Liver (tissue), 9 donors: ENCODE results near the gene IFT25. TPM values are rescaled to one million over a fixed set of nuclear protein-coding genes. Genes with fewer than 3 reads are reported as not detected.
A peak's percentile ranks its signal among the peaks of the same experiment; 100 is the strongest.

Source experiments
- DNase-seq: peaks from one replicate; pipeline ENCODE4 v3.0.0-alpha.2; 2017; ENCODE audit warnings: low spot score
- H3K27ac ChIP-seq, 2 donors: one replicate each; pipeline ENCODE4 v1.7.0; 2013; ENCODE audit warnings: inconsistent platforms in 2 of 2, low read length in 2 of 2, control low read depth in 1 of 2, low read depth in 1 of 2, mild to moderate bottlenecking in 1 of 2
- H3K27me3 ChIP-seq, 4 donors: one replicate each; pipeline versions ENCODE4 v1.6.1 to v1.7.0; 2013; ENCODE audit warnings: low read length in 3 of 4, inconsistent platforms in 1 of 4, mild to moderate bottlenecking in 1 of 4, moderate library complexity in 1 of 4; ENCODE audit not compliant: control insufficient read depth in 4 of 4, insufficient read depth in 4 of 4
- H3K36me3 ChIP-seq, 4 donors: one replicate each; pipeline versions ENCODE4 v1.6.1 to v1.7.0; 2013; ENCODE audit warnings: low read length in 3 of 4, mild to moderate bottlenecking in 3 of 4, low read depth in 1 of 4, moderate library complexity in 1 of 4; ENCODE audit not compliant: control insufficient read depth in 4 of 4, insufficient read depth in 3 of 4
- H3K4me1 ChIP-seq, 4 donors: one replicate each; pipeline versions ENCODE4 v1.6.1 to v1.7.0; 2013; ENCODE audit warnings: low read length in 3 of 4, mild to moderate bottlenecking in 3 of 4, moderate library complexity in 1 of 4; ENCODE audit not compliant: control insufficient read depth in 4 of 4, insufficient read depth in 4 of 4
- H3K4me3 ChIP-seq, 3 donors: one replicate each; pipeline versions ENCODE4 v1.6.1 to v1.7.0; 2013; ENCODE audit warnings: low read length in 3 of 3, control low read depth in 1 of 3, low read depth in 1 of 3, mild to moderate bottlenecking in 1 of 3
- H3K9ac ChIP-seq, 2 donors: one replicate each; pipeline ENCODE4 v1.7.0; 2013; ENCODE audit warnings: low read length in 2 of 2, mild to moderate bottlenecking in 2 of 2, moderate library complexity in 2 of 2, control low read depth in 1 of 2, low read depth in 1 of 2
- H3K9me3 ChIP-seq, 4 donors: one replicate each; pipeline versions ENCODE4 v1.6.1 to v1.7.0; 2013; ENCODE audit warnings: low read length in 3 of 4; ENCODE audit not compliant: control insufficient read depth in 4 of 4
- EGR1 ChIP-seq, 2 donors: IDR thresholded peaks; 2 replicates each; pipeline ENCODE4 v1.6.1; 2016 to 2018; ENCODE audit warnings: antibody characterized with exemption in 2 of 2, low read depth in 2 of 2
- FOXA1 ChIP-seq: IDR thresholded peaks from 2 replicates; pipeline ENCODE4 v1.6.1; 2016; ENCODE audit warnings: antibody characterized with exemption
- FOXA2 ChIP-seq: IDR thresholded peaks from 2 replicates; pipeline ENCODE4 v1.6.1; 2016; ENCODE audit warnings: antibody characterized with exemption
- GABPA ChIP-seq, 2 donors: IDR thresholded peaks in 1 of 2; conservative IDR thresholded peaks in 1 of 2; 2 replicates each; pipeline ENCODE4 v1.6.1; 2016; ENCODE audit warnings: antibody characterized with exemption in 2 of 2, mild to moderate bottlenecking in 1 of 2, moderate library complexity in 1 of 2
- HNF4A ChIP-seq, 2 donors: conservative IDR thresholded peaks; 2 replicates each; pipeline ENCODE4 v1.6.1; 2016; ENCODE audit warnings: antibody characterized with exemption in 2 of 2, mild to moderate bottlenecking in 2 of 2
- HNF4G ChIP-seq: IDR thresholded peaks from 2 replicates; pipeline ENCODE4 v1.6.1; 2016; ENCODE audit warnings: antibody characterized with exemption
- JUND ChIP-seq, 2 donors: IDR thresholded peaks; 2 replicates each; pipeline ENCODE4 v1.6.1; 2016; ENCODE audit warnings: antibody characterized with exemption in 2 of 2
- NR2F2 ChIP-seq: IDR thresholded peaks from 2 replicates; pipeline ENCODE4 v1.6.1; 2016; ENCODE audit warnings: antibody characterized with exemption
- RAD21 ChIP-seq, 2 donors: IDR thresholded peaks; 2 replicates each; pipeline ENCODE4 v1.6.1; 2016; ENCODE audit warnings: antibody characterized with exemption in 2 of 2, mild to moderate bottlenecking in 2 of 2
- RXRA ChIP-seq, 2 donors: IDR thresholded peaks; 2 replicates each; pipeline ENCODE4 v1.6.1; 2017 to 2018; ENCODE audit warnings: antibody characterized with exemption in 2 of 2, mild to moderate bottlenecking in 1 of 2
- SP1 ChIP-seq: IDR thresholded peaks from 2 replicates; pipeline ENCODE4 v1.6.1; 2018; ENCODE audit warnings: antibody characterized with exemption, mild to moderate bottlenecking
- TAF1 ChIP-seq: conservative IDR thresholded peaks from 2 replicates; pipeline ENCODE4 v1.6.1; 2016; ENCODE audit warnings: antibody characterized with exemption, mild to moderate bottlenecking
- YY1 ChIP-seq: IDR thresholded peaks from 2 replicates; pipeline ENCODE4 v1.6.1; 2016; ENCODE audit warnings: antibody characterized with exemption, mild to moderate bottlenecking
- WGBS: extraction: QIAGEN DNeasy Blood & Tissue Kit; methylation state at CpG from one replicate; pipeline ENCODE4 v1.1.7; 2013; 5-methylcytosine and 5-hydroxymethylcytosine counted together
- polyA plus RNA-seq, 2 donors: library from polyadenylated mRNA; stranded (reverse) in 1 of 2; unstranded in 1 of 2; fragments of 200-250 nt in 1 of 2; fragments of >200 nt in 1 of 2; fragmentation: Nextera tagmentation in 1 of 2; extraction: Ambion mirVana in 1 of 2; gene quantifications; one replicate each; pipeline versions ENCODE4 v1.2.1 to v1.2.3, GENCODE V29; 2013 to 2015
- total RNA-seq, 2 donors: library from RNA; depleted of rRNA; stranded (reverse); fragments of >200 nt; gene quantifications; one replicate each; pipeline ENCODE4 v1.2.3, GENCODE V29; 2014
- TF ChIP-seq, protein P1 (sequence below): IDR thresholded peaks from 2 replicates; pipeline ENCODE4 v1.6.1; 2016; ENCODE audit warnings: antibody characterized with exemption
- TF ChIP-seq, protein P2 (sequence below): IDR thresholded peaks from 2 replicates; pipeline ENCODE4 v1.6.1; 2016; ENCODE audit warnings: antibody characterized with exemption
- TF ChIP-seq, protein P3 (sequence below): IDR thresholded peaks from 2 replicates; pipeline ENCODE4 v1.6.1; 2016; ENCODE audit warnings: antibody characterized with exemption, mild to moderate bottlenecking
- TF ChIP-seq, protein P4 (sequence below): fragments of 150-350 bp; IDR thresholded peaks from 2 replicates; pipeline ENCODE4 v1.5.1; 2017; ENCODE audit warnings: improper control_type of control experiment, low read depth, low read length; ENCODE audit not compliant: missing input control
- TF ChIP-seq, protein P5 (sequence below): IDR thresholded peaks from 2 replicates; pipeline ENCODE4 v1.6.1; 2016; ENCODE audit warnings: antibody characterized with exemption
- donor health status: healthy.
- donor health status: healthy.
- donor health status: healthy.
- donor health status: healthy.
- donor health status: healthy.

IFT25 gene
- total and polyA plus RNA-seq, 4 donors = 8.6 to 37.4 (median 15.6) TPM

DNA sequence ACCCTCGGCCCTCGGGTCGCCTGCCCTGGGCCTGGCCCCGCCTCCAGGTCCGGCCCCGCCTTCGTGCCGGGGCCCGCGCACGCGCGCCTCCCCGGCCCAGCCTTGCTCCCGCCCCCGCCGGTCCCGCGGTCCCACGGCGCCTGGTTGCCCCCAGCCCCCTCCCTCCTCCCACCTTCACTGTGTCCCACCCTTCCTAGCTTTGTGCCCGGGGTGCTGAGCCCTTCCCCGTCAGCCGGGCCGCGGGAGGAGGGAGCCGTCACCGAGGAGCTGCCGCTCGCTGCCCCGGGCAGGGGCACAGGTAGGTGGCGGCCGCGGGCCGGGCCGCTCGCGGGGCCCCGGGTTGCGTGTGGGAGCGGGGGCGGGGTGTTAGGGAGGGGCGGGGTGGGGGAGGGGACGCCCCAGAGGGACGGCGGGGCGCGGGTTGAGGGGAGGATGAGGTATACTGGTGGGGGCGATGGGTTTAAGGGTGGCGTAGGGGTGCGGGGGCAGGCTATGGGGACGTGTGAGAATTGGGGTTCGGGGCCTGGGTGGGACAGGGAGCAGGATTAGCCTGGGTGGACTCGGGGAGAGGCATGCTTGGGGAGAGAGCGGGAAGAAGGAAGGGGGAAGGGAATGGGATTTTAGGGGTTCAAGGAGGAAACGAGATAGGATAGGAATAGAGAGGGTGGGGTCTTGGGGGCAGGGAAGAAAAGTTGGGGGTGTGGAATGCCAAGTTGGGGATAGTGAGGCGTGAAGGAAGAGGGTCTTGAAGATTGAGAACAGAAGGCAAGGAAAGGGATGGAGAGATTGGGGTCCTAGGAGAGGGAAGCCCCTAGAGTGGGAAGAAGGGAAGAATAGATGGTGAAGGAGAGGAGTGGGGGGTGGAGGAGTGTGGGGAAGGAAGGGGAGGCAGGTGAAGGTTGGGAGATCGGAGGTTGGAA lies 1.0 kb upstream of the IFT25 start, which contains the start of gene LRRC42:
Gene LRRC42 (plus strand): TSS at position 99 of the 920 bp plus-strand sequence. CDS start 5,650 bp downstream, outside the sequence.
- H3K4me3 ChIP-seq = peak within 1 kb of the TSS; percentile 82 to 98 (median 96)
- peak within 1 kb of the TSS; percentile 35 to 89 for H3K9ac ChIP-seq
- 1% methylated on average over 58 of the region's 58 CpGs for WGBS
- no peaks in the 10 kb centered on the region for H3K9me3 ChIP-seq
- H3K4me1 ChIP-seq = peaks cover 2 to 21% (median 17%) of the 10 kb centered on the region in 4 donors
- TF ChIP-seq, protein P1, sequence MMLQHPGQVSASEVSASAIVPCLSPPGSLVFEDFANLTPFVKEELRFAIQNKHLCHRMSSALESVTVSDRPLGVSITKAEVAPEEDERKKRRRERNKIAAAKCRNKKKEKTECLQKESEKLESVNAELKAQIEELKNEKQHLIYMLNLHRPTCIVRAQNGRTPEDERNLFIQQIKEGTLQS = no peak
- TF ChIP-seq RAD21 (IDR thresholded peaks at IDR 0.05) (no peak), YY1 (no peak), FOXA2 (no peak), SP1 (no peak), TAF1 (no peak), NR2F2 (no peak), HNF4G (no peak), FOXA1 (no peak), HNF4A (conservative IDR thresholded peaks at IDR 0.05) (no peak)
- TF ChIP-seq, protein P2, sequence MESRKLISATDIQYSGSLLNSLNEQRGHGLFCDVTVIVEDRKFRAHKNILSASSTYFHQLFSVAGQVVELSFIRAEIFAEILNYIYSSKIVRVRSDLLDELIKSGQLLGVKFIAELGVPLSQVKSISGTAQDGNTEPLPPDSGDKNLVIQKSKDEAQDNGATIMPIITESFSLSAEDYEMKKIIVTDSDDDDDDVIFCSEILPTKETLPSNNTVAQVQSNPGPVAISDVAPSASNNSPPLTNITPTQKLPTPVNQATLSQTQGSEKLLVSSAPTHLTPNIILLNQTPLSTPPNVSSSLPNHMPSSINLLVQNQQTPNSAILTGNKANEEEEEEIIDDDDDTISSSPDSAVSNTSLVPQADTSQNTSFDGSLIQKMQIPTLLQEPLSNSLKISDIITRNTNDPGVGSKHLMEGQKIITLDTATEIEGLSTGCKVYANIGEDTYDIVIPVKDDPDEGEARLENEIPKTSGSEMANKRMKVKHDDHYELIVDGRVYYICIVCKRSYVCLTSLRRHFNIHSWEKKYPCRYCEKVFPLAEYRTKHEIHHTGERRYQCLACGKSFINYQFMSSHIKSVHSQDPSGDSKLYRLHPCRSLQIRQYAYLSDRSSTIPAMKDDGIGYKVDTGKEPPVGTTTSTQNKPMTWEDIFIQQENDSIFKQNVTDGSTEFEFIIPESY = no peak
- H3K27ac ChIP-seq = peak within 1 kb of the TSS; percentile 90 to 91
- H3K36me3 ChIP-seq = no peaks in the 10 kb centered on the region
- H3K27me3 ChIP-seq = no peaks in the 10 kb centered on the region
- DNase-seq = no peak

DNA sequence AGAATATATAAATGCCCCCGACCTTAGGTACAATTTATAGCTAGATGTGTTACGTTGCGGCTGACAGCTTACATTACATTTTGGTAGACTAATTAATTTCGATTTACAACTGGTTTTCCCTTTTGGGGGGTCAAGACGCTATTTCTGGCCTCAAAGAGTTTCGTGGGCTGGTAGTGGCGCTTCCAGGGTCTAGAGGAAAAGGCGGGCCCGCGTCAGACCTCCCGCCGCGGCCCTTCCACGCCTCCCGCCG lies 391 bp downstream of the IFT25 start:
- H3K9me3 ChIP-seq = no peaks in the 10 kb centered on the region
- H3K27ac ChIP-seq = peak overlapping the region; percentile 85 to 90
- no peaks in the 10 kb centered on the region for H3K36me3 ChIP-seq
- peak overlapping the region; percentile 82 to 98 (median 96) for H3K4me3 ChIP-seq
- H3K27me3 ChIP-seq = no peaks in the 10 kb centered on the region
- TF ChIP-seq YY1 (no peak), FOXA1 (no peak), SP1 (no peak), JUND (IDR thresholded peaks at IDR 0.05) (no peak), NR2F2 (no peak), EGR1 (IDR thresholded peaks at IDR 0.05; ENCODE audit: low read depth in 2 of 2) (no peak), RXRA (IDR thresholded peaks at IDR 0.05) (no peak), TAF1 (no peak), RAD21 (IDR thresholded peaks at IDR 0.05) (no peak), HNF4A (conservative IDR thresholded peaks at IDR 0.05) (no peak), FOXA2 (no peak), HNF4G (no peak), GABPA (IDR thresholded peaks at IDR 0.05 in 1 of 2, conservative IDR thresholded peaks at IDR 0.05 in 1 of 2) (no peak)
- TF ChIP-seq, protein P1 = no peak
- TF ChIP-seq, protein P3, sequence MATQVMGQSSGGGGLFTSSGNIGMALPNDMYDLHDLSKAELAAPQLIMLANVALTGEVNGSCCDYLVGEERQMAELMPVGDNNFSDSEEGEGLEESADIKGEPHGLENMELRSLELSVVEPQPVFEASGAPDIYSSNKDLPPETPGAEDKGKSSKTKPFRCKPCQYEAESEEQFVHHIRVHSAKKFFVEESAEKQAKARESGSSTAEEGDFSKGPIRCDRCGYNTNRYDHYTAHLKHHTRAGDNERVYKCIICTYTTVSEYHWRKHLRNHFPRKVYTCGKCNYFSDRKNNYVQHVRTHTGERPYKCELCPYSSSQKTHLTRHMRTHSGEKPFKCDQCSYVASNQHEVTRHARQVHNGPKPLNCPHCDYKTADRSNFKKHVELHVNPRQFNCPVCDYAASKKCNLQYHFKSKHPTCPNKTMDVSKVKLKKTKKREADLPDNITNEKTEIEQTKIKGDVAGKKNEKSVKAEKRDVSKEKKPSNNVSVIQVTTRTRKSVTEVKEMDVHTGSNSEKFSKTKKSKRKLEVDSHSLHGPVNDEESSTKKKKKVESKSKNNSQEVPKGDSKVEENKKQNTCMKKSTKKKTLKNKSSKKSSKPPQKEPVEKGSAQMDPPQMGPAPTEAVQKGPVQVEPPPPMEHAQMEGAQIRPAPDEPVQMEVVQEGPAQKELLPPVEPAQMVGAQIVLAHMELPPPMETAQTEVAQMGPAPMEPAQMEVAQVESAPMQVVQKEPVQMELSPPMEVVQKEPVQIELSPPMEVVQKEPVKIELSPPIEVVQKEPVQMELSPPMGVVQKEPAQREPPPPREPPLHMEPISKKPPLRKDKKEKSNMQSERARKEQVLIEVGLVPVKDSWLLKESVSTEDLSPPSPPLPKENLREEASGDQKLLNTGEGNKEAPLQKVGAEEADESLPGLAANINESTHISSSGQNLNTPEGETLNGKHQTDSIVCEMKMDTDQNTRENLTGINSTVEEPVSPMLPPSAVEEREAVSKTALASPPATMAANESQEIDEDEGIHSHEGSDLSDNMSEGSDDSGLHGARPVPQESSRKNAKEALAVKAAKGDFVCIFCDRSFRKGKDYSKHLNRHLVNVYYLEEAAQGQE = no peak
- TF ChIP-seq, protein P4, sequence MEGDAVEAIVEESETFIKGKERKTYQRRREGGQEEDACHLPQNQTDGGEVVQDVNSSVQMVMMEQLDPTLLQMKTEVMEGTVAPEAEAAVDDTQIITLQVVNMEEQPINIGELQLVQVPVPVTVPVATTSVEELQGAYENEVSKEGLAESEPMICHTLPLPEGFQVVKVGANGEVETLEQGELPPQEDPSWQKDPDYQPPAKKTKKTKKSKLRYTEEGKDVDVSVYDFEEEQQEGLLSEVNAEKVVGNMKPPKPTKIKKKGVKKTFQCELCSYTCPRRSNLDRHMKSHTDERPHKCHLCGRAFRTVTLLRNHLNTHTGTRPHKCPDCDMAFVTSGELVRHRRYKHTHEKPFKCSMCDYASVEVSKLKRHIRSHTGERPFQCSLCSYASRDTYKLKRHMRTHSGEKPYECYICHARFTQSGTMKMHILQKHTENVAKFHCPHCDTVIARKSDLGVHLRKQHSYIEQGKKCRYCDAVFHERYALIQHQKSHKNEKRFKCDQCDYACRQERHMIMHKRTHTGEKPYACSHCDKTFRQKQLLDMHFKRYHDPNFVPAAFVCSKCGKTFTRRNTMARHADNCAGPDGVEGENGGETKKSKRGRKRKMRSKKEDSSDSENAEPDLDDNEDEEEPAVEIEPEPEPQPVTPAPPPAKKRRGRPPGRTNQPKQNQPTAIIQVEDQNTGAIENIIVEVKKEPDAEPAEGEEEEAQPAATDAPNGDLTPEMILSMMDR = no peak
- TF ChIP-seq, protein P5, sequence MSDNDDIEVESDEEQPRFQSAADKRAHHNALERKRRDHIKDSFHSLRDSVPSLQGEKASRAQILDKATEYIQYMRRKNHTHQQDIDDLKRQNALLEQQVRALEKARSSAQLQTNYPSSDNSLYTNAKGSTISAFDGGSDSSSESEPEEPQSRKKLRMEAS = no peak
- TF ChIP-seq, protein P2 = no peak
- DNase-seq = no peak
- peak overlapping the region; percentile 35 to 89 for H3K9ac ChIP-seq
- under 1% methylated on average over 16 of the region's 16 CpGs for WGBS
- H3K4me1 ChIP-seq = peaks cover 2 to 21% (median 17%) of the 10 kb centered on the region in 4 donors
